GM19351 (cell line): ENCODE measurements around the gene PPP1R15B.

Experiments used
- ATAC-seq: cut with Tn5 transposase; IDR thresholded peaks from one replicate; pipeline ENCODE4 v1.9.1; 2021; ENCODE audit warnings: mild to moderate bottlenecking, moderate library complexity; ENCODE audit not compliant: unreplicated experiment

The PPP1R15B gene

GRCh38 chr1:204367956-204368355 lies 43.7 kb downstream of the PPP1R15B start:
- ATAC-seq, result no peak

- ATAC-seq, result no peak
Observed at GRCh38 chr1:204367193-204367858, 44.3 kb downstream of the PPP1R15B start.

- ATAC-seq, result no peak
Observed at GRCh38 chr1:204366759-204367158, 44.9 kb downstream of the PPP1R15B start.

GRCh38 chr1:204363335-204364114 lies 48.1 kb downstream of the PPP1R15B start:
- peak; percentile 59 for ATAC-seq

GRCh38 chr1:204362984-204363334 lies 48.7 kb downstream of the PPP1R15B start:
- no peak for ATAC-seq

GRCh38 chr1:204361781-204362180 lies 49.8 kb downstream of the PPP1R15B start:
- ATAC-seq, result no peak

- no peak for ATAC-seq
Observed at GRCh38 chr1:204361341-204361771, 50.3 kb downstream of the PPP1R15B start.

GRCh38 chr1:204360314-204360713 lies 51.3 kb downstream of the PPP1R15B start:
- ATAC-seq, result no peak

- no peak for ATAC-seq
Observed at GRCh38 chr1:204359474-204360255, 52.0 kb downstream of the PPP1R15B start, which contains the start of gene PLEKHA6. Gene PLEKHA6 (minus strand): TSS chr1:204359929. CDS start chr1:204273727, 86,202 bp downstream.

GRCh38 chr1:204359131-204359473 lies 52.5 kb downstream of the PPP1R15B start:
- no peak for ATAC-seq

- no peak for ATAC-seq
Observed at GRCh38 chr1:204358605-204359004, 53.0 kb downstream of the PPP1R15B start.

GRCh38 chr1:204357551-204358490 lies 53.8 kb downstream of the PPP1R15B start:
- no peak for ATAC-seq

GRCh38 chr1:204356997-204357396 lies 54.6 kb downstream of the PPP1R15B start:
- no peak for ATAC-seq

GRCh38 chr1:204355913-204356312 lies 55.7 kb downstream of the PPP1R15B start:
- ATAC-seq, result no peak

GRCh38 chr1:204354579-204354978 lies 57.0 kb downstream of the PPP1R15B start:
- ATAC-seq, result no peak
